ENCODE measurements around the gene OLIG2.

The OLIG2 gene

DNA sequence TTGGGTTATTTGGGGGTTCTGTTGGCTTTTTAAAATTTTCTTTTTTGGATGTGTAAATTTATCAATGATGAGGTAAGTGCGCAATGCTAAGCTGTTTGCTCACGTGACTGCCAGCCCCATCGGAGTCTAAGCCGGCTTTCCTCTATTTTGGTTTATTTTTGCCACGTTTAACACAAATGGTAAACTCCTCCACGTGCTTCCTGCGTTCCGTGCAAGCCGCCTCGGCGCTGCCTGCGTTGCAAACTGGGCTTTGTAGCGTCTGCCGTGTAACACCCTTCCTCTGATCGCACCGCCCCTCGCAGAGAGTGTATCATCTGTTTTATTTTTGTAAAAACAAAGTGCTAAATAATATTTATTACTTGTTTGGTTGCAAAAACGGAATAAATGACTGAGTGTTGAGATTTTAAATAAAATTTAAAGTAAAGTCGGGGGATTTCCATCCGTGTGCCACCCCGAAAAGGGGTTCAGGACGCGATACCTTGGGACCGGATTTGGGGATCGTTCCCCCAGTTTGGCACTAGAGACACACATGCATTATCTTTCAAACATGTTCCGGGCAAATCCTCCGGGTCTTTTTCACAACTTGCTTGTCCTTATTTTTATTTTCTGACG lies 3.1 kb downstream of the OLIG2 start:
- Histone ChIP-seq H3K4me3 (replicated peaks; ENCODE audit: insufficient read depth, low read length) (no peak overlapping the region), H3K27ac (replicated peaks) (no peak overlapping the region), H3K27me3 (ENCODE audit: insufficient read depth, poor library complexity, severe bottlenecking) (no peaks in the 10 kb centered on the region)
- TF ChIP-seq, protein P1, sequence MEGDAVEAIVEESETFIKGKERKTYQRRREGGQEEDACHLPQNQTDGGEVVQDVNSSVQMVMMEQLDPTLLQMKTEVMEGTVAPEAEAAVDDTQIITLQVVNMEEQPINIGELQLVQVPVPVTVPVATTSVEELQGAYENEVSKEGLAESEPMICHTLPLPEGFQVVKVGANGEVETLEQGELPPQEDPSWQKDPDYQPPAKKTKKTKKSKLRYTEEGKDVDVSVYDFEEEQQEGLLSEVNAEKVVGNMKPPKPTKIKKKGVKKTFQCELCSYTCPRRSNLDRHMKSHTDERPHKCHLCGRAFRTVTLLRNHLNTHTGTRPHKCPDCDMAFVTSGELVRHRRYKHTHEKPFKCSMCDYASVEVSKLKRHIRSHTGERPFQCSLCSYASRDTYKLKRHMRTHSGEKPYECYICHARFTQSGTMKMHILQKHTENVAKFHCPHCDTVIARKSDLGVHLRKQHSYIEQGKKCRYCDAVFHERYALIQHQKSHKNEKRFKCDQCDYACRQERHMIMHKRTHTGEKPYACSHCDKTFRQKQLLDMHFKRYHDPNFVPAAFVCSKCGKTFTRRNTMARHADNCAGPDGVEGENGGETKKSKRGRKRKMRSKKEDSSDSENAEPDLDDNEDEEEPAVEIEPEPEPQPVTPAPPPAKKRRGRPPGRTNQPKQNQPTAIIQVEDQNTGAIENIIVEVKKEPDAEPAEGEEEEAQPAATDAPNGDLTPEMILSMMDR (IDR thresholded peaks at IDR 0.05; ENCODE audit: insufficient read depth, low read length), result no peak
- no peak for TF ChIP-seq GABPA (IDR thresholded peaks at IDR 0.05; ENCODE audit: low read depth)
- TF ChIP-seq, protein P2, sequence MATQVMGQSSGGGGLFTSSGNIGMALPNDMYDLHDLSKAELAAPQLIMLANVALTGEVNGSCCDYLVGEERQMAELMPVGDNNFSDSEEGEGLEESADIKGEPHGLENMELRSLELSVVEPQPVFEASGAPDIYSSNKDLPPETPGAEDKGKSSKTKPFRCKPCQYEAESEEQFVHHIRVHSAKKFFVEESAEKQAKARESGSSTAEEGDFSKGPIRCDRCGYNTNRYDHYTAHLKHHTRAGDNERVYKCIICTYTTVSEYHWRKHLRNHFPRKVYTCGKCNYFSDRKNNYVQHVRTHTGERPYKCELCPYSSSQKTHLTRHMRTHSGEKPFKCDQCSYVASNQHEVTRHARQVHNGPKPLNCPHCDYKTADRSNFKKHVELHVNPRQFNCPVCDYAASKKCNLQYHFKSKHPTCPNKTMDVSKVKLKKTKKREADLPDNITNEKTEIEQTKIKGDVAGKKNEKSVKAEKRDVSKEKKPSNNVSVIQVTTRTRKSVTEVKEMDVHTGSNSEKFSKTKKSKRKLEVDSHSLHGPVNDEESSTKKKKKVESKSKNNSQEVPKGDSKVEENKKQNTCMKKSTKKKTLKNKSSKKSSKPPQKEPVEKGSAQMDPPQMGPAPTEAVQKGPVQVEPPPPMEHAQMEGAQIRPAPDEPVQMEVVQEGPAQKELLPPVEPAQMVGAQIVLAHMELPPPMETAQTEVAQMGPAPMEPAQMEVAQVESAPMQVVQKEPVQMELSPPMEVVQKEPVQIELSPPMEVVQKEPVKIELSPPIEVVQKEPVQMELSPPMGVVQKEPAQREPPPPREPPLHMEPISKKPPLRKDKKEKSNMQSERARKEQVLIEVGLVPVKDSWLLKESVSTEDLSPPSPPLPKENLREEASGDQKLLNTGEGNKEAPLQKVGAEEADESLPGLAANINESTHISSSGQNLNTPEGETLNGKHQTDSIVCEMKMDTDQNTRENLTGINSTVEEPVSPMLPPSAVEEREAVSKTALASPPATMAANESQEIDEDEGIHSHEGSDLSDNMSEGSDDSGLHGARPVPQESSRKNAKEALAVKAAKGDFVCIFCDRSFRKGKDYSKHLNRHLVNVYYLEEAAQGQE (IDR thresholded peaks at IDR 0.05; ENCODE audit: insufficient replicate concordance, low read depth), result no peak
- no peak for DNase-seq (ENCODE audit: low read depth in 1 of 2, low spot score in 1 of 2)

DNA sequence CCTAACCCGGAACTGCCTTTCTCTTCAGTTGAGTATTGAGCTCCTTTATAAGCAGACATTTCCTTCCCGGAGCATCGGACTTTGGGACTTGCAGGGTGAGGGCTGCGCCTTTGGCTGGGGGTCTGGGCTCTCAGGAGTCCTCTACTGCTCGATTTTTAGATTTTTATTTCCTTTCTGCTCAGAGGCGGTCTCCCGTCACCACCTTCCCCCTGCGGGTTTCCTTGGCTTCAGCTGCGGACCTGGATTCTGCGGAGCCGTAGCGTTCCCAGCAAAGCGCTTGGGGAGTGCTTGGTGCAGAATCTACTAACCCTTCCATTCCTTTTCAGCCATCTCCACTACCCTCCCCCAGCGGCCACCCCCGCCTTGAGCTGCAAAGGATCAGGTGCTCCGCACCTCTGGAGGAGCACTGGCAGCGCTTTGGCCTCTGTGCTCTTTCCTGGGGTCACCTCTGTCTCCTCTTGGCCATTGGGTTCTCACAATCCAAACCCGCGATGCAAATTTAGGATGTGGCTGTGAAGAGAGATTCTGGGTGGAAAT lies 3.7 kb downstream of the OLIG2 start:
- TF ChIP-seq SPI1 (IDR thresholded peaks at IDR 0.05; ENCODE audit: borderline replicate concordance, low read depth) (no peak), POLR2AphosphoS5 (IDR thresholded peaks at IDR 0.05; ENCODE audit: low read depth) (no peak), GABPA (IDR thresholded peaks at IDR 0.05; ENCODE audit: low read depth) (no peak)
- TF ChIP-seq, protein P1 (IDR thresholded peaks at IDR 0.05; ENCODE audit: insufficient read depth, low read length), result no peak
- TF ChIP-seq, protein P2 (IDR thresholded peaks at IDR 0.05; ENCODE audit: insufficient replicate concordance, low read depth), result no peak
- H3K4me3 ChIP-seq (replicated peaks; ENCODE audit: insufficient read depth, low read length), result no peak overlapping the region
- H3K27ac ChIP-seq (replicated peaks), result no peak overlapping the region
- no peaks in the 10 kb centered on the region for H3K27me3 ChIP-seq (ENCODE audit: insufficient read depth, poor library complexity, severe bottlenecking)
- DNase-seq (ENCODE audit: low read depth in 1 of 2, low spot score in 1 of 2), result no peak

DNA sequence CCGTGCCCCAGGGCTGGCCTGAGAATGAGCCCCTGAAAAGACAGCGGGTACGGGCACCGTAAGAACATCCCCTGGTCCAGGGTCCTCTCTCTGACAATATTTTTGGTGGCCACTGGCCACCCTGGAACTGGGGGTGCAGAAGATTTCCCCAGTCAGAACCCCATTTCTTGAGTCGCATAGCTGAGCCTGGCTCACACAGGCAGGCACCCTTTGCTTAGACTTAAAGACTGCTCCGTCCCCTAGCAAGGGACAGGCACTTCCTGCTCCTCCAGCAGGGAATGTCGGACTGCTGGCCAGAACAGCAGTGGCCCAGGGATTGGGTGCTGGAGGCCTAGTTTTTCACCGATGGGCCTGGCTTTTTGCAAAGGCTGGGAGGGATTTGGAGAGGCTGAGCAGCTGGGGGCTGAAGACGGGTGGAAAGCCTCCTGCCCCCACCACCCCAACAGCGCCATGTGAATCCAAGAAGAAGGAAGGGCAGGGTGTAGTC lies 4.3 kb downstream of the OLIG2 start:
- TF ChIP-seq GABPA (IDR thresholded peaks at IDR 0.05; ENCODE audit: low read depth) (no peak), SPI1 (IDR thresholded peaks at IDR 0.05; ENCODE audit: borderline replicate concordance, low read depth) (no peak), POLR2AphosphoS5 (IDR thresholded peaks at IDR 0.05; ENCODE audit: low read depth) (no peak)
- TF ChIP-seq, protein P1 (IDR thresholded peaks at IDR 0.05; ENCODE audit: insufficient read depth, low read length), result no peak
- TF ChIP-seq, protein P2 (IDR thresholded peaks at IDR 0.05; ENCODE audit: insufficient replicate concordance, low read depth), result no peak
- Histone ChIP-seq H3K27me3 (ENCODE audit: insufficient read depth, poor library complexity, severe bottlenecking) (no peaks in the 10 kb centered on the region), H3K4me3 (replicated peaks; ENCODE audit: insufficient read depth, low read length) (no peak overlapping the region), H3K27ac (replicated peaks) (no peak overlapping the region)
- no peak for DNase-seq (ENCODE audit: low read depth in 1 of 2, low spot score in 1 of 2)
